ENCODE data around the gene MUC4. TPM values are rescaled to one million over a fixed set of nuclear protein-coding genes. Genes with fewer than 3 reads are reported as not detected.
A peak's percentile ranks its signal among the peaks of the same experiment; 100 is the strongest.
"Not testable (repeated sequence)": the region's sequence is repeated elsewhere in the genome, so short reads cannot be mapped to it uniquely, and the experiment has no call there.

MUC4 gene
- total RNA-seq, 1 donor from 2014 or later: not detected

DNA sequence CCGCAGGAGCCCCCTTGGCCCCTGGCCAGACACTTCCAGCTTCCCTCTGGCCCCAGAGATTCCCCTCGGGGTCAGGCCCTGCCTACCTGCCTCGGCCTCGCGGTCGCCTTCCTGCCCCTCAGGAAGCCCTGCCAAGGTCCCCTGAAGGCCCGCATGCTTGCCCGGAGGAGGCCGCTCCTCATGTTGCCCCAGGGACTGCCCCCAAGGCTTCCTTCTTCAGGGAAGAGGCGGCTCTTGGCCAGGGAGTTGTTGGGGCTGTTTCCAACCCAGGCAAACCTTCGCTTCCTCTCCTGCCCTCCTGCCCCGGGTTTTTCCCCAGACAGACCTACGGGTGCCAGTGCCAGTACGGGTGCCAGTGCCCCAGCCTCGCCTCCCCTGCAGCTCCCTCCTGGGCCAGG, 13.5 kb upstream of the MUC4 start:
- Histone ChIP-seq H3K79me2 (ENCODE audit: low read depth) (no peaks in the 10 kb centered on the region), H3K27me3 (no peaks in the 10 kb centered on the region), H3K4me2 (no peak overlapping the region), H3K4me1 (no peaks in the 10 kb centered on the region), H3K27ac (no peak overlapping the region), H3K36me3 (no peaks in the 10 kb centered on the region), H3K9me3 (ENCODE audit: low read depth) (no peaks in the 10 kb centered on the region), H3K9ac (no peak overlapping the region), H3K4me3 (no peak overlapping the region), H2AFZ (replicated peaks) (no peak overlapping the region), H4K20me1 (ENCODE audit: low read depth) (no peaks in the 10 kb centered on the region), H3F3A (ENCODE audit: low read depth) (no peaks in the 10 kb centered on the region)
- peaks cover 4% of the 10 kb centered on the region for H3K4me1 Mint-ChIP-seq
- no peak overlapping the region for H3K27ac Mint-ChIP-seq
- no peak overlapping the region for H3K4me3 Mint-ChIP-seq
- H3K27me3 Mint-ChIP-seq (ENCODE audit: insufficient read depth, low read depth): peaks cover 2% of the 10 kb centered on the region
- no peaks in the 10 kb centered on the region for H3K36me3 Mint-ChIP-seq
- no peaks in the 10 kb centered on the region for H3K9me3 Mint-ChIP-seq
- TF ChIP-seq EZH2 (IDR thresholded peaks at IDR 0.05) (no peak), EZH2phosphoT487 (IDR thresholded peaks at IDR 0.05) (no peak)
- TF ChIP-seq, protein P1, sequence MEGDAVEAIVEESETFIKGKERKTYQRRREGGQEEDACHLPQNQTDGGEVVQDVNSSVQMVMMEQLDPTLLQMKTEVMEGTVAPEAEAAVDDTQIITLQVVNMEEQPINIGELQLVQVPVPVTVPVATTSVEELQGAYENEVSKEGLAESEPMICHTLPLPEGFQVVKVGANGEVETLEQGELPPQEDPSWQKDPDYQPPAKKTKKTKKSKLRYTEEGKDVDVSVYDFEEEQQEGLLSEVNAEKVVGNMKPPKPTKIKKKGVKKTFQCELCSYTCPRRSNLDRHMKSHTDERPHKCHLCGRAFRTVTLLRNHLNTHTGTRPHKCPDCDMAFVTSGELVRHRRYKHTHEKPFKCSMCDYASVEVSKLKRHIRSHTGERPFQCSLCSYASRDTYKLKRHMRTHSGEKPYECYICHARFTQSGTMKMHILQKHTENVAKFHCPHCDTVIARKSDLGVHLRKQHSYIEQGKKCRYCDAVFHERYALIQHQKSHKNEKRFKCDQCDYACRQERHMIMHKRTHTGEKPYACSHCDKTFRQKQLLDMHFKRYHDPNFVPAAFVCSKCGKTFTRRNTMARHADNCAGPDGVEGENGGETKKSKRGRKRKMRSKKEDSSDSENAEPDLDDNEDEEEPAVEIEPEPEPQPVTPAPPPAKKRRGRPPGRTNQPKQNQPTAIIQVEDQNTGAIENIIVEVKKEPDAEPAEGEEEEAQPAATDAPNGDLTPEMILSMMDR (IDR thresholded peaks at IDR 0.05): no peak
- no peak for DNase-seq (ENCODE audit: low spot score)

DNA sequence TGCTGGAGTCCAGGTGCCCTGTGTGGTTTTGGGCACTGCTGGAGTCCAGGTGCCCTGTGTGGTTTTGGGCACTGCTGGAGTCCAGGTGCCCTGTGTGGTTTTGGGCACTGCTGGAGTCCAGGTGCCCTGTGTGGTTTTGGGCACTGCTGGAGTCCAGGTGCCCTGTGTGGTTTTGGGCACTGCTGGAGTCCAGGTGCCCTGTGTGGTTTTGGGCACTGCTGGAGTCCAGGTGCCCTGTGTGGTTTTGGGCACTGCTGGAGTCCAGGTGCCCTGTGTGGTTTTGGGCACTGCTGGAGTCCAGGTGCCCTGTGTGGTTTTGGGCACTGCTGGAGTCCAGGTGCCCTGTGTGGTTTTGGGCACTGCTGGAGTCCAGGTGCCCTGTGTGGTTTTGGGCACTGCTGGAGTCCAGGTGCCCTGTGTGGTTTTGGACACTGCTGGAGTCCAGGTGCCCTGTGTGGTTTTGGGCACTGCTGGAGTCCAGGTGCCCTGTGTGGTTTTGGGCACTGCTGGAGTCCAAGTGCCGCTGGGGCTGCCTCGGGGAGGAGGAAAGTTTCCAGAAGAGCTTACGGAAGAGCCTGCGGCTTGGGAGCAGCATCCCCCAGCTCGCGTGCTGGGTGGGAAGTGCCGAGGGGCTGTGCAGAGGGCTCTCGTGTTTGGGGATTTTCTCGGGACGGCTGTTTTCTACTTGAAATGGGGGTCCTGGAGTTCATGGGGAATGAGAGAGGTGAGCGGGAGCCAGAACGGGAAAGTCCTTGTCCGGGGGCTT, 12.9 kb upstream of the MUC4 start:
- H3K9ac ChIP-seq; H3K36me3 Mint-ChIP-seq; H3F3A ChIP-seq (ENCODE audit: low read depth); H4K20me1 ChIP-seq (ENCODE audit: low read depth); H3K27me3 ChIP-seq; H3K4me1 ChIP-seq; H3K79me2 ChIP-seq (ENCODE audit: low read depth); H3K4me3 ChIP-seq; H3K4me1 Mint-ChIP-seq; H2AFZ ChIP-seq (replicated peaks); H3K27ac ChIP-seq; H3K4me2 ChIP-seq; H3K27me3 Mint-ChIP-seq (ENCODE audit: insufficient read depth, low read depth); H3K36me3 ChIP-seq; H3K27ac Mint-ChIP-seq; H3K9me3 Mint-ChIP-seq; H3K4me3 Mint-ChIP-seq; H3K9me3 ChIP-seq (ENCODE audit: low read depth): not testable (repeated sequence)
- DNase-seq (ENCODE audit: low spot score): peak; percentile 0

DNA sequence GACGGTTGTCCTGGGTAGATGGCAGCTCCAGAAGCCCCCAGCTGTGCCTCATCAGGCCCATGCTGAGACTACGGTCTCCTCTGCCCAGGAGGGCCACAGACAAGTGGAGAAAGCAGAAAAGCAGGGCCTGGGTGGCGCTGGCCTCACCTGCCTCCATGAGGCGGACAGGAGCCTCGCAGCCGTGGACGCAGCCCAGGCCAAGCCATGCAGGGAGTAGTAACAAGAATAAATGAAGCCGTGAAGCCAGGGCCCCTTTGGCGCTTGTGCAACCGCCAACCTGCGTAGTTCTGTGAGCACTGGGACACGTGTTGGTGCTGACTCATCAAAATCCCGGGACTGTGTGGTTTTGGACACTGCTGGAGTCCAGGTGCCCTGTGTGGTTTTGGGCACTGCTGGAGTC, 12.3 kb upstream of the MUC4 start:
- H3K36me3 ChIP-seq: no peaks in the 10 kb centered on the region
- H3K4me2 ChIP-seq: no peak overlapping the region
- no peaks in the 10 kb centered on the region for H3K9me3 Mint-ChIP-seq
- H3K27me3 ChIP-seq: no peaks in the 10 kb centered on the region
- no peaks in the 10 kb centered on the region for H4K20me1 ChIP-seq (ENCODE audit: low read depth)
- no peak overlapping the region for H2AFZ ChIP-seq (replicated peaks)
- H3K4me1 Mint-ChIP-seq: peaks cover 4% of the 10 kb centered on the region
- no peaks in the 10 kb centered on the region for H3K79me2 ChIP-seq (ENCODE audit: low read depth)
- no peak overlapping the region for H3K9ac ChIP-seq
- H3K4me3 Mint-ChIP-seq: no peak overlapping the region
- peak; percentile 20 for DNase-seq (ENCODE audit: low spot score)
- peaks cover 2% of the 10 kb centered on the region for H3K27me3 Mint-ChIP-seq (ENCODE audit: insufficient read depth, low read depth)
- H3K36me3 Mint-ChIP-seq: no peaks in the 10 kb centered on the region
- no peaks in the 10 kb centered on the region for H3F3A ChIP-seq (ENCODE audit: low read depth)
- no peak overlapping the region for H3K4me3 ChIP-seq
- H3K27ac Mint-ChIP-seq: no peak overlapping the region
- no peaks in the 10 kb centered on the region for H3K4me1 ChIP-seq
- H3K27ac ChIP-seq: no peak overlapping the region
- TF ChIP-seq, protein P1 (IDR thresholded peaks at IDR 0.05): no peak
- TF ChIP-seq EZH2 (IDR thresholded peaks at IDR 0.05) (no peak), EZH2phosphoT487 (IDR thresholded peaks at IDR 0.05) (no peak)
- no peaks in the 10 kb centered on the region for H3K9me3 ChIP-seq (ENCODE audit: low read depth)

DNA sequence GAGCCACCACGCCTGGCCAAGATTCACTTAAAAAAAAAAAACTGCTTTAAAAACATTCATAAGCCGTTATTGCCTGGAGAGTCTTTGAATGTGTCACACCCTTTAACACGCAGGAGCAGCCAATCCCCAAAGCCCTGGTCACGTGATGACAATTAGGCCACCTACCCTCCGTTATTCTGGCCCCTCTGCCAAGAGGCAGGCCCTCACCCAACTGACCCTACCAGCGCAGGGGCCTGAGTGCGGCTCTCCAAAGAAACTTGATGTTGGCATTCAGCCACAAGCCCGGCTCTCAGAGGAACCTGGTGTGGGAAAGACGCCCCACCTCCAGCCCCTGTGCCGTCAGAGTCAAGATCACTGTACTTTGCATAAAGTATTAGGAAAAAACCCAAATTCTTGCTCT, 11.6 kb upstream of the MUC4 start:
- no peaks in the 10 kb centered on the region for H3K4me1 ChIP-seq
- peak; percentile 1 for DNase-seq (ENCODE audit: low spot score)
- no peak overlapping the region for H3K4me2 ChIP-seq
- no peak overlapping the region for H3K27ac Mint-ChIP-seq
- no peaks in the 10 kb centered on the region for H3K27me3 ChIP-seq
- H3K9me3 Mint-ChIP-seq: no peaks in the 10 kb centered on the region
- H2AFZ ChIP-seq (replicated peaks): no peak overlapping the region
- H3K9ac ChIP-seq: no peak overlapping the region
- H4K20me1 ChIP-seq (ENCODE audit: low read depth): no peaks in the 10 kb centered on the region
- TF ChIP-seq EZH2phosphoT487 (IDR thresholded peaks at IDR 0.05) (no peak), EZH2 (IDR thresholded peaks at IDR 0.05) (no peak)
- TF ChIP-seq, protein P1 (IDR thresholded peaks at IDR 0.05): no peak
- no peaks in the 10 kb centered on the region for H3K36me3 ChIP-seq
- no peak overlapping the region for H3K4me3 ChIP-seq
- H3K36me3 Mint-ChIP-seq: no peaks in the 10 kb centered on the region
- H3K27ac ChIP-seq: no peak overlapping the region
- H3K9me3 ChIP-seq (ENCODE audit: low read depth): no peaks in the 10 kb centered on the region
- no peaks in the 10 kb centered on the region for H3K79me2 ChIP-seq (ENCODE audit: low read depth)
- H3F3A ChIP-seq (ENCODE audit: low read depth): no peaks in the 10 kb centered on the region
- H3K27me3 Mint-ChIP-seq (ENCODE audit: insufficient read depth, low read depth): peaks cover 2% of the 10 kb centered on the region
- peaks cover 4% of the 10 kb centered on the region for H3K4me1 Mint-ChIP-seq
- H3K4me3 Mint-ChIP-seq: no peak overlapping the region

Data from neural progenitor cell (in vitro differentiated cells).